HFFc6 (cell line): ENCODE data around the gene BRS3. TPM values are rescaled to one million over a fixed set of nuclear protein-coding genes. Genes with fewer than 3 reads are reported as not detected.

Experiments used
- DNase-seq: peaks from one replicate; pipeline ENCODE4 v3.0.0-alpha.2; 2018
- H3K27ac Mint-ChIP-seq: 2 replicates; pipeline ENCODE4 v1.8.0; 2020; ENCODE audit warnings: mild to moderate bottlenecking, mixed read lengths
- H3K27me3 Mint-ChIP-seq: 2 replicates; pipeline ENCODE4 v1.8.0; 2021; ENCODE audit warnings: mild to moderate bottlenecking, moderate library complexity, mixed read lengths; ENCODE audit not compliant: insufficient read depth
- H3K36me3 Mint-ChIP-seq: 2 replicates; pipeline ENCODE4 v1.8.0; 2021; ENCODE audit warnings: low read depth, mixed read lengths
- H3K4me1 Mint-ChIP-seq: 2 replicates; pipeline ENCODE4 v1.8.0; 2020; ENCODE audit warnings: low read depth, mixed read lengths
- H3K4me3 Mint-ChIP-seq: 2 replicates; pipeline ENCODE4 v1.8.0; 2020; ENCODE audit warnings: mild to moderate bottlenecking, moderate library complexity, mixed read lengths
- H3K9me3 Mint-ChIP-seq: 2 replicates; pipeline ENCODE4 v1.8.0; 2020; ENCODE audit warnings: mild to moderate bottlenecking, mixed read lengths
- total RNA-seq, 6 experiments: library from RNA; stranded (reverse); fragmentation: NEBNext Ultra II Directional; extraction: Animal tissue kit (Norgen Biotek cat#: 25700); gene quantifications; 2 replicates in 1 of 6; 3 replicates in 5 of 6; pipeline ENCODE4 v1.2.3, GENCODE V29; 2021
- TF ChIP-seq, protein P1 (sequence below): fragments of 200-600 bp; sonication (generic); IDR thresholded peaks from 2 replicates; pipeline ENCODE4 v1.5.0; 2021; ENCODE audit warnings: antibody characterized with exemption, mild to moderate bottlenecking

Gene BRS3
- total RNA-seq, 6 experiments from 2014 or later: not detected

DNA sequence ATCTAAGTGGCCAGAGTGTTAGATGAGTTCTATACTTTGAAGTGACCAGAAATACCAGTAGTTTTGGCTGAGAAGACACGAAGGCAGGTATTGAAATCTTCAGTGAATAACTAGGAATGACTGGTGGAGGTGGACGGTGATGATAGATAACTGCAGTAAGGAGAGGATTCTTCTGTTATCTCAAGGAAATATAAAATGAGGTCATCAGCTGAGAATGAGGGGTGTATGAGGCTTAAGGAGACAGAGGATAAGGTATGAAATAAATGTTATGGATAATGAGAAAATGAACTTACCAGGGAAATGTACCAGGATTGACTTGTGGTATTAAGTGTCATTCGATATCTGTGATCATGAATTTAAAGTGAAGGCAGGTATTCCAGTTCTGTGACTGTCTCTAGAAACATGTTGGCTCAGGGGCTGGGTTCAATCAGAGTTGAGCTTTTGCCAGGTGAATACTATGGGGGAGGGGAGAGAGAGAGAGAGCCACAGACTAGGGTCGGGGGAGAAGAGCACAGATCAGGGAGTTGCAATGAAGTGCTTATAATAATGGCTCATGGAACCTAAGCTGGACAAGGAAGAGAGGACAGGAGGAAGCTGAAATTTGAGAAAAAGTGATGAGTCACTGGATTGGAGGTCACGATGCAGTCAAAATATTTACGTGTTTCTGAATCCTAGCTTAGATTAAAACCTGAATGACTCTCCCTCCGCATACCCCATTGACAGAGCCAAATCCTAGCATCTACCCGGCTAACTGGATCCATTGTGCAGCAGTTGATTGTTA is 37.5 kb upstream of the BRS3 start:
- Mint-ChIP-seq H3K4me3 (no peak overlapping the region), H3K27ac (no peak overlapping the region), H3K27me3 (no peaks in the 10 kb centered on the region), H3K9me3 (no peaks in the 10 kb centered on the region), H3K36me3 (no peaks in the 10 kb centered on the region), H3K4me1 (no peaks in the 10 kb centered on the region)
- TF ChIP-seq, protein P1, sequence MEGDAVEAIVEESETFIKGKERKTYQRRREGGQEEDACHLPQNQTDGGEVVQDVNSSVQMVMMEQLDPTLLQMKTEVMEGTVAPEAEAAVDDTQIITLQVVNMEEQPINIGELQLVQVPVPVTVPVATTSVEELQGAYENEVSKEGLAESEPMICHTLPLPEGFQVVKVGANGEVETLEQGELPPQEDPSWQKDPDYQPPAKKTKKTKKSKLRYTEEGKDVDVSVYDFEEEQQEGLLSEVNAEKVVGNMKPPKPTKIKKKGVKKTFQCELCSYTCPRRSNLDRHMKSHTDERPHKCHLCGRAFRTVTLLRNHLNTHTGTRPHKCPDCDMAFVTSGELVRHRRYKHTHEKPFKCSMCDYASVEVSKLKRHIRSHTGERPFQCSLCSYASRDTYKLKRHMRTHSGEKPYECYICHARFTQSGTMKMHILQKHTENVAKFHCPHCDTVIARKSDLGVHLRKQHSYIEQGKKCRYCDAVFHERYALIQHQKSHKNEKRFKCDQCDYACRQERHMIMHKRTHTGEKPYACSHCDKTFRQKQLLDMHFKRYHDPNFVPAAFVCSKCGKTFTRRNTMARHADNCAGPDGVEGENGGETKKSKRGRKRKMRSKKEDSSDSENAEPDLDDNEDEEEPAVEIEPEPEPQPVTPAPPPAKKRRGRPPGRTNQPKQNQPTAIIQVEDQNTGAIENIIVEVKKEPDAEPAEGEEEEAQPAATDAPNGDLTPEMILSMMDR: no peak
- DNase-seq: no peak

DNA sequence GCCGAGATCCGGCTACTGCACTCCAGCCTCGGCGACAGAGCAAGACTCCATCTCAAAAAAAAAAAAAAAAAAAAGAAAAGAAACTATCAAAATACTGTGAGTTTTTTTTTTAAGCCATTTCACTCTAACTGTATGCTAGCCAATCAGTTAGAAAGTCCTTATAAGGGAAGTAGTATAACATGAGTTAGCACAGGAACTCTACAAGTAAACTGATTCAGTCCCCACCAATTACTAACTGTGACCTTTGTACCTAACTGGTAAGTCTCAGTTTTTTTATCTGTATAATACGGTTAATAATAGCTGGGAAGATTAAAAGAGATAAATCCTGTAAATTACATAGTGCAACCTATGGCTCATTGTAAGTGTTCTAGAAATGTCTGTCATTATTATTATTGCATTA is 35.1 kb upstream of the BRS3 start:
- DNase-seq: no peak
- no peaks in the 10 kb centered on the region for H3K4me1 Mint-ChIP-seq
- H3K9me3 Mint-ChIP-seq: no peaks in the 10 kb centered on the region
- TF ChIP-seq, protein P1: no peak
- H3K4me3 Mint-ChIP-seq: no peak overlapping the region
- no peaks in the 10 kb centered on the region for H3K36me3 Mint-ChIP-seq
- no peak overlapping the region for H3K27ac Mint-ChIP-seq
- H3K27me3 Mint-ChIP-seq: no peaks in the 10 kb centered on the region

DNA sequence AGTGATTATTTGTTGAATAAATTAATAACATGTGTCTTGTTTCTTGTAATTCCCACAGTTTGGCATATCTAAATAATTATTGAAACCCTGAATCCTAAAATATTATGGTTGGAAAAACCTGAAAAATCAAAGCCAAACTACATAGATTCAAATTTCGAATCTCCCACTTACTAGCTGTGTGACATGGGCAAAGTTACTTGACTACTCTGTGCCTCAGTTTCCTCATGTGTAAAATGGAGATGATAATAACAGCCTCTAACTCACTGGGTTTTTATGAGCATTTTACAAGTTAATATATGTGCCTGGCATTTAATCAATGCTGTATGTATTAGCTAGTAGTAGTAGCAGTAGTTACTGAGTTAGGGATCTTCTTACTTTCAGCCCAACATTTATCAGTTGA is 34.6 kb upstream of the BRS3 start:
- Mint-ChIP-seq H3K27me3 (no peaks in the 10 kb centered on the region), H3K4me3 (no peak overlapping the region), H3K9me3 (no peaks in the 10 kb centered on the region), H3K4me1 (no peaks in the 10 kb centered on the region), H3K27ac (no peak overlapping the region), H3K36me3 (no peaks in the 10 kb centered on the region)
- no peak for DNase-seq
- TF ChIP-seq, protein P1: no peak

DNA sequence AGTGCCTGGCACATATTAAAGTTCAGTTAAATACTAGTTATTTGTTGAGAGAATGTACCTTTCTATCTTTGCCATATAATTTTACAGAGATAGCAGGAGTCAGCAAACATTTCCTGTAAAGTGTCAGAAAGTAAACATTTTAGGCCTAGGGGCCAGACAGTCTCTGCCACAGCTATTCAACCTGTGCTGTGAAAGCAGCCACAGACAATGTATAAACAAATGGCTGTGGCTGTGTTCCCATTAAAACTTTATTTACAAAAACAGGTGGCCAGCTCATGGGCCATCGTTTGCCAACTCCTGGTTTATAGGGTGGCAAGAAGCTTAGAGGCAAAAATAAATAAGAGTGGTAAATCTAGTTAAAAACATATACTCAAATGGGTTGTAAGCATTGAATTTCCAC is 34.0 kb upstream of the BRS3 start:
- no peaks in the 10 kb centered on the region for H3K36me3 Mint-ChIP-seq
- H3K27ac Mint-ChIP-seq: no peak overlapping the region
- H3K9me3 Mint-ChIP-seq: no peaks in the 10 kb centered on the region
- DNase-seq: no peak
- TF ChIP-seq, protein P1: no peak
- H3K4me3 Mint-ChIP-seq: no peak overlapping the region
- H3K27me3 Mint-ChIP-seq: no peaks in the 10 kb centered on the region
- H3K4me1 Mint-ChIP-seq: no peaks in the 10 kb centered on the region

DNA sequence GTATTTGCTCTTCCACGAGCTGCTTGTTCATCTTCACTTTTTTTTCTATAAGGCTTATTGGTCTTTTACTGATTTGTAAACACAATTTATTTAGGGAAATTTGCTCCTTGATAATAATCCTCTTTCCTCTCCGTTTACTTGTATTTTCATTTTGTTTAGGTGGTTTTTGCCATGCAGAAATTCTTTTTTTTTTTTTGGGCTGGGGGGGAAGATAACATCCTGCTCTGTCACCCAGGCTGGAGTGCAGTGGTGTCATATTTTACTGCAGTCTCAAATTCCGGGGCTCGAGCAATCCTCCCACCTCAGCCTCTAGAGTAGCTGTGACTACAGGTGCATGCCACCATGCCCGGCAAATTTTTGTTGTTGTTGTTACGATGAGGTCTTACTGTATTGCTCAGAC is 31.6 kb upstream of the BRS3 start:
- Mint-ChIP-seq H3K27me3 (no peaks in the 10 kb centered on the region), H3K27ac (no peak overlapping the region), H3K4me3 (no peak overlapping the region), H3K4me1 (no peaks in the 10 kb centered on the region), H3K36me3 (no peaks in the 10 kb centered on the region), H3K9me3 (no peaks in the 10 kb centered on the region)
- TF ChIP-seq, protein P1: no peak
- no peak for DNase-seq
